ENCODE measurements around the gene ZNHIT1.
"Not testable (repeated sequence)": the region's sequence is repeated elsewhere in the genome, so short reads cannot be mapped to it uniquely, and the experiment has no call there.

Gene ZNHIT1

GRCh38 chr7:101243646-101244374 lies 25.8 kb downstream of the ZNHIT1 start:
- DNase-seq, result peak; percentile 30

DNA sequence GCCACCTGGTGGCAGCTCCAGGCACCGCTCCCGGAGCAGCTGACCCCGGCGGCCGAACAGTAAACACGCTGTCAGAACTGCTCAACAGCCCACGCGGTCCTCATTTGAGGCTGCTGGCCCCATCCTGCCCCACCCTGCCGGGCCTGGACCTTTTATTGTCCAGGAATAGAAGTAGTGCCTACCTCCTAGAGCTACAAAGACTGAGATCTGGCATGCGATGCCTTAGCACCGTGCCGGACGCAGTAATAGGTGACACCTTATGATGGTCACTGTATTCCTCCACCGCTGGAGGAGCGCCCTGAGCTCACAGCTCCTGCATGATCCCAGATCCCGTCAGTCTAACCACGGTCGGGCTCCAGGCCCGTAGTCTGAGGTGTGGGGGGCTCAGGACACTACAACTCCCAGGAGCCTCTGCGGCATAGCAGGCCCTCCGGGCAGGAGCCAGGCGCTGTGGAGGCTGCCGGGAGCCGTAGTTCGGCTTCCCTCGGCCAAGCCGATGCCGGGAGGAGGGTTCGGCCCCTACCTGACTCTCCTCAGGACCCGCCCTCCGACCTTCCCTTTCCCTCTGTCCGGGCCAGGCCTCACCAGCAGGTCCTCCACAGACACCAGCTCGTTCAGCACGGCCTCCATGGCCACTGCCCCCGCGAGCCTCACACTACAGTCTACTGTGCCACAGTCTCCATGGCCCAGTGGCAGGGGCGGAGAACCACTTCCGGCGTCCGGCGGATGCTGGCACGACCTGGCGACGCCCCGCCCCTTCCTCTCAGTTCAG lies 26.6 kb downstream of the ZNHIT1 start, which contains the start of gene FIS1:
Gene FIS1 (minus strand): TSS at position 707 of the 772 bp plus-strand sequence. CDS start 77 bp downstream, at position 630.
- peak; percentile 81 for DNase-seq

GRCh38 chr7:101245147-101245668 lies 27.2 kb downstream of the ZNHIT1 start:
- no peak for DNase-seq

- no peak for DNase-seq
Observed at GRCh38 chr7:101248276-101248675, 30.3 kb downstream of the ZNHIT1 start.

DNA sequence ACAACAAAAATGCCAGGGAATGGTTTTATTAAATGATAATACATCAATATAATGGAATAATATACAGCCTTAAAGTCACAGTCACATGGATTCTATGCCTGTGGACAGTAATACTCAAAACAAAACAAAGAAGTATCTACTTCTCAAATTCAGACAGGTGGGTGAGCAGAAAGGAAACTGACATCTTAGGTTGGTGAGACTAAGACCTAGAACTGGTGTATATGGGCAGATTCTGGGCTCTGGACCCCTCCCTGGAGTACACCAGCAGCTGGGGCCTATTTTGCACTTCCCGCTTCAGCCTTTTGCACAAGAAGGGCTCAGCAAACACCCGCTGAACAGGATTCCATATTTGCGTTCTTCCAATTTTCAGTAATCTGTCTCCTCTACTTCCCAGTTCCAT lies 32.4 kb downstream of the ZNHIT1 start:
- DNase-seq, result peak; percentile 12

DNA sequence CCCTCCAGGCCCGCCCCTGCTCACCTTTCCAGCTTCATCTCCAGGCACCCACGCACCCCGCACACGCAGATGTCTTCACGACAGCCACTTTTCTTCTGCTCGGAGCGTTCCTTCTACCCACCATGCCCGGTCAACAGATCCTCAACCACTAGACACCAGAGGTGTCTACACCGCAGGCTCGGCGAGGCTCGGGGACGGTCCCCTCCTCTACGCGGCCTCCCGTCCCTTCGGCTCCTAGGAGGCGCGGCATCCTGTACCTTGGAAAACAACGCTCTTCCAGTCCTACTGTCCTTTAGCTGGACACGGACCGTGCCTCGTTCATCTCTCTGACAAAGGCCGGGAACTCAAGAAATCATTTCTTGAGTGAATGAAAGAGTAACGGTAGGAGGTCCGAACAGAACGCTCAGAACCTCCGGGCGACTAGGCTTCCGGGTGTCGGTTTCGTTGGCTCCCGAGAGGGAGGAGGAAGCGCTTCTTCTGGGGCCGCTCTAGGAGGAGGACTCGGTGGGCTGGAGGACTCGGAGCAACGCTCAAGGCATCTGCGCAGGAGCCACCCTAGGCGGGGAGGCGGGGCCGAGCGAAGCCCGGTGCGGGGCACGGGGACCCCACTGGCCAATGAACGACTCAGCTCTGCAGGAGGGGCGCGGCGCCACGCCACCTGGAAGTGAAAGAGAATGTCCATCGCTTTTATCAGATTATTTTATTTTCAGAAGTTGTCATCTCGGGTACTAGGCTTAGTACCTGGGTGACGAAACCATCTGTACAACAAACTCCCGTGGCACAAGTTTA lies 34.1 kb downstream of the ZNHIT1 start:
- peak; percentile 98 for DNase-seq

DNA sequence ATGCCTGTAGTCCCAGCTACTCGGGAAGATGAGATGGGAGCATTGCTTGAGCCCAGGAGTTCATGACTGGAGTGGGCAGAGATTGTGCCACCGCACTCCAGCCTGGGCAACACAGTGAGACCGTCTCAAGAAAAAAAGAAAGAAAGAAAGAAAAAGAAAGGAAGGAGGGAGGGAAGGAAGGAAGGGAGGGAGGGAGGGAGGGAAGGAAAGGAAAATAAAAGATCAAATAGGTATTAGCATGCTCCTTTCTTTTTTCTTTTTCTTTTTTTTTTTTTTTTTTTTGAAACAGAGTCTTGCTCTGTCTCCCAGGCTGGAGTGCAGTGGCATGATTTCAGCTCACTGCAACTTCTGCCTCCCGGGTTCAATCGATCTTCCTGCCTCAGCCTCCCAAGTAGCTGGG lies 35.2 kb downstream of the ZNHIT1 start:
- DNase-seq, result not testable (repeated sequence)

GRCh38 chr7:101255796-101256195 lies 37.8 kb downstream of the ZNHIT1 start:
- DNase-seq, result peak; percentile 51

DNA sequence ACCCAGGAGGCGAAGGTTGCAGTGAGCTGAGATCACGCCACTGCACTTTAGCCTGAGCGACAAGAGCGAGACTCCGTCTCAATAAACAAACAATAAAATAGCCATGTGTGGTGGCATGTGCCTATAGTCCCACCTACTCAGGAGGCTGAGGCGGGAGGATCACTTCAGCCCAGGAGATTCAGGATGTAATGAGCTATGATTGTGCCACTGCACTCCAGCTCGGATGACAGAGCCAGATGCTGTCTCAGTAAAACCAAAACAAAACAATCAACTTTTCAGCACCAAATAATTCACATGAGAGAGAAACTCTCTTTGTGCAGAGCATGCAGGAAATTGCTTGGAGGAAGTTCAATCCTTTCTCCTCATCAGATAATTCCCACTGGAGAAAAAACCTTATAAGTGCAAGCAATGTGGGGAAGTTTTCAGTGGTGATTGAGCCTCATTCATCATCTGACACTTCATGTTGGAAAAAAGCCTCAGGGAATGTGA lies 40.3 kb downstream of the ZNHIT1 start:
- DNase-seq, result no peak

DNA sequence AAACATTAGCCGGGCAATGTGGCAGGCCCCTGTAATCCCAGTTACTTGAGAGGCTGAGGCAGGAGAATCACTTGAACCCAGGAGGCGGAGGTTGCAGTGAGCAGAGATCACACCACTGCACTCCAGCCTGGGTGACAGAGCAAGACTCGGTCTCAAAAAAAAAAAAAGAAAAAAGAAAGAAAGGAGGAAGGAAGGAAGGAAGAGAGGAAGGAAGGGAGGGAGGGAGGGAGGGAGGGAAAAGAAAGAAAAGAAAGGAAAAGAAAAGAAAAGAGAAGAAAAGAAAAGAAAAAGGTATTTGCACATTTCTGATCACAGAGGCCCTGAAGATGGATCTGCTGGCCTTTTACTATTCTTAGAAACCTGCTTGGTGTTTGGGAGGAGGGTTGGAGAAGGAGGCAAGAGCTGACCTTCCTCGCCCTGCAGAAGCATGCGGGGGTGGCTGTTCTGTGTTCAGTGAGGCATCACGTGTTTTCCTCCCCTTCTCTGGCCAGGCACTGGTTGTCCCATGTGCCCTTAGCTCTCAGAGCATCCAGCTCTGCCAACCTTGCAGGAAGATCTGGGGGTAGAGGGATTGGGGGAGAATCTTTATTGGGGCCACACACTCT lies 46.2 kb downstream of the ZNHIT1 start:
- DNase-seq, result peak; percentile 29

DNA sequence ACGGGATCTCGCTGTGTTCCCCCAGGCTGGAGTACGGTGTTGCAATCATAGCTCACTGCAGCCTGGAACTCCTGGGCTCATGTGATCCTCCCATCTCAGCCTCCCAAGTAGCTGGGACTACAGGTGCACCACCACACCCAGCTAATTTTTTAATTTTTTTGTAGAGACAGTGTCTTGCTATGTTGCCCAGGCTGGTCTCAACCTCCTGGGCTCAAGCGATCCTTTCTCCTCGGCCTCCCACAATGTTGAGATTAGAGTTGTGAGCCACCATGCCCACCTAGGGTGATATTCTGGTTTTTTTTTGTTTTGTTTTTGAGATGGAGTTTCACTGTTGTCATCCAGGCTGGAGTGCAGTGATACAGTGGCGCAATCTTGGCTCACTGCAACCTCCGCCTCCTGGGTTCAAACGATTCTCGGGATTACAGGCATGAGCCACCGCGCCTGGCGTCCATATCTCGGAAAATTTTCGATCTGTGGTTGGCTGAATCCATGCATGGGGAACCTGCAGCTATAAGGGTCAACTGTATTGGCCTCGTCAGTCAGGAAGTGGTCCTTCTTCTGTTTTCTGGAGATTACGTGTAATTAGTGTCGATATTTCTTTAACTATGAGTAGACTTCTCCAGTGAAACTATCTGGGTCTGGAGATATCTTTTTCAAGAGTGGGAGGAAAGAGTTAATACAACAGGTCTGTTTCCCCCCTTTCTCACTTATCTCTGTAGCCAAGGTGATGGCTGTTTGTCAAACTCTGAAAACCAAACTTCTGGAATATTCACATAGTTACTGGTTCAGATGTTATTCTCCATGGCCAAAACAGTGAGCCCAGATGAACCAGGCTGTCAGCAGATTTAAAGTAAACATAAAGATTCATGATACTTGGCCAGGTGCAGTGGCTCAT lies 47.9 kb downstream of the ZNHIT1 start:
- peak; percentile 20 for DNase-seq

DNA sequence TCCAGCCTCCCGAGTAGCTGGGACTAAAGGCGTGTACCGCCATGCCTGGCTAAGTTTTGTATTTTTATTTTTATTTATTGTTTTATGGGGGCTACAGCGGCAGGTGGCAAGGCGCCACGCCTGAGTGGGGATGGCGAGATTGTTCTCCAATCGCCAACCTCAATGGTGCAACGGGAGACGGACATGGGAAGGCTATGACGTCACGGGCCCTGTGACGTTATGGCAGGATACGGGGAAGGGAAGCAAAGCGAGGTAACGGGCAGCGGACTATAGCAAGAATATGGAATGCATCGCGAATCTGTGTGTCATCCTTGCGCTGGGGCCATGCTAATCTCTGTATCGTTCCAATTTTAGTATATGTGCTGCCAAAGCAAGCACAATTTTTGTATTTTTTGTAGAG lies 51.7 kb downstream of the ZNHIT1 start:
- no peak for DNase-seq

DNA sequence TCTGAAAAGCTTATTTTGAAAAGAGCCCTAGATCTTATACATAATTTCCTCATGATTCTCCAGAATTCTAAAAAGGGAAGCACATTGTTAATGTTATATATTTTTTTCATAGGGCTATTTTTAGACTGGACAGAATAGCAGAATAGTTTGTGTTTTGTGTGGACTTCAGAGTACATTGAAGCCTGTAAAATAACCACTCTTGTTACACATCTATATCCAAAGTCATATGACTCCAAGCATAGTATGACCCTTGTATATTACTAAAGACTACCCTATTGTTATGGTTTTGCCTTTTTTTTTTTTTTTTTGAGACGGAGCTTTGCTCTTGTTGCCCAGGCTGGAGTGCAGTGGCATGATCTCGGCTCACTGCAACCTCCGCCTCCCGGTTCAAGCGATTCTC lies 53.1 kb downstream of the ZNHIT1 start:
- peak; percentile 20 for DNase-seq

DNA sequence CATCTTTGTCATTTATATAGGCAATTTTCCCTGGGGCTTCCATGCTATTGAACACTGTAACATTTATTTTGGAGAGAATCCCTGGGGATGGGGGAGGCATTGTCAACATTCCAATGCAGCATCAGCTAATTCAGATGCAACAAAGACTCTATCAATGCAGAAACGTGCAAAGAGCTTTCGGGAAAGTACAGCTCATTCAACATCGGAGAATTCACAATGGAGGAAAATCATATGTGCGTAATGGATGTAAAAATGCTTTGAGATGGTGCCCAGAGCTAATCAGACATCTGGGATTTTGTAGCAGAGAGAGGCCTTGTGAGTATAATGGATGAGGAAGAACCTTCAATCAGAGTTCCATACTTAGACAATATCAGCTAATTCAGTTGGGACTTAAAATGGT lies 55.2 kb downstream of the ZNHIT1 start:
- no peak for DNase-seq
